WTC11 (cell line): ENCODE measurements around the gene CUL4A. TPM values are rescaled to one million over a fixed set of nuclear protein-coding genes. Genes with fewer than 3 reads are reported as not detected.

Experiments used
- ATF1 ChIP-seq: sonication (generic); formaldehyde crosslinking; IDR thresholded peaks from 2 replicates; pipeline ENCODE4 v1.8.1; 2023; ENCODE audit warnings: mild to moderate bottlenecking, moderate library complexity, missing genetic modification reagents
- CREB1 ChIP-seq: sonication (generic); formaldehyde crosslinking; IDR thresholded peaks from 2 replicates; pipeline ENCODE4 v1.8.0; 2023; ENCODE audit warnings: mild to moderate bottlenecking, missing genetic modification reagents
- EMX1 ChIP-seq: fragments of 250-450 bp; sonication (Bioruptor Pico); IDR thresholded peaks from 2 replicates; pipeline ENCODE4 v1.8.0; 2021; ENCODE audit warnings: mild to moderate bottlenecking
- ESRRA ChIP-seq: sonication (generic); formaldehyde crosslinking; IDR thresholded peaks from 2 replicates; pipeline ENCODE4 v1.8.1; 2022; ENCODE audit warnings: mild to moderate bottlenecking, missing genetic modification reagents, borderline replicate concordance
- IRF2 ChIP-seq: sonication (generic); formaldehyde crosslinking; IDR thresholded peaks from 2 replicates; pipeline ENCODE4 v1.8.0; 2022; ENCODE audit warnings: low read depth, missing genetic modification reagents, borderline replicate concordance
- JAZF1 ChIP-seq: fragments of 250-450 bp; sonication (Bioruptor Pico); IDR thresholded peaks from 2 replicates; pipeline ENCODE4 v1.9.0; 2021; ENCODE audit warnings: moderate library complexity, mild to moderate bottlenecking, inconsistent platforms
- NFATC4 ChIP-seq: fragments of 250-450 bp; sonication (Bioruptor Pico); IDR thresholded peaks from 2 replicates; pipeline ENCODE4 v1.9.0; 2021; ENCODE audit warnings: mild to moderate bottlenecking
- RELA ChIP-seq: sonication (generic); formaldehyde crosslinking; IDR thresholded peaks from 2 replicates; pipeline ENCODE4 v1.8.1; 2022; ENCODE audit warnings: missing genetic modification reagents, mild to moderate bottlenecking, borderline replicate concordance
- RORB ChIP-seq: fragments of 250-450 bp; sonication (Bioruptor Pico); IDR thresholded peaks from 2 replicates; pipeline ENCODE4 v1.9.0; 2021; ENCODE audit warnings: mild to moderate bottlenecking
- SMAD4 ChIP-seq: sonication (generic); formaldehyde crosslinking; IDR thresholded peaks from 2 replicates; pipeline ENCODE4 v1.8.0; 2022; ENCODE audit warnings: mild to moderate bottlenecking, missing genetic modification reagents
- SP1 ChIP-seq: sonication (generic); formaldehyde crosslinking; conservative IDR thresholded peaks from 2 replicates; pipeline ENCODE4 v1.8.1; 2022; ENCODE audit warnings: missing genetic modification reagents
- TEAD1 ChIP-seq: sonication (generic); formaldehyde crosslinking; IDR thresholded peaks from 2 replicates; pipeline ENCODE4 v1.8.0; 2022; ENCODE audit warnings: mild to moderate bottlenecking, missing genetic modification reagents
- ZNF317 ChIP-seq: sonication (generic); formaldehyde crosslinking; IDR thresholded peaks from 2 replicates; pipeline ENCODE4 v1.8.1; 2023; ENCODE audit warnings: low read depth, mild to moderate bottlenecking, moderate library complexity, missing genetic modification reagents, borderline replicate concordance
- ZNF423 ChIP-seq: fragments of 250-450 bp; sonication (Bioruptor Pico); IDR thresholded peaks from 2 replicates; pipeline ENCODE4 v2.1.2; 2022; ENCODE audit warnings: mild to moderate bottlenecking, moderate library complexity
- ZNF671 ChIP-seq: fragments of 250-450 bp; sonication (Bioruptor Pico); IDR thresholded peaks from 2 replicates; pipeline ENCODE4 v1.8.0; 2021; ENCODE audit warnings: mild to moderate bottlenecking
- total RNA-seq: library from RNA; stranded (reverse); gene quantifications from 3 replicates; pipeline ENCODE4 v1.2.3, GENCODE V29; 2021
- TF ChIP-seq, protein P1 (sequence below): sonication (generic); formaldehyde crosslinking; IDR thresholded peaks from 2 replicates; pipeline ENCODE4 v1.8.1; 2022; ENCODE audit warnings: mild to moderate bottlenecking, missing genetic modification reagents, moderate library complexity, borderline replicate concordance
- TF ChIP-seq, protein P2 (sequence below): fragments of 250-450 bp; sonication (Bioruptor Pico); IDR thresholded peaks from 2 replicates; pipeline ENCODE4 v1.8.0; 2021; ENCODE audit warnings: mild to moderate bottlenecking
- TF ChIP-seq, protein P3 (sequence below): sonication (generic); formaldehyde crosslinking; IDR thresholded peaks from 2 replicates; pipeline ENCODE4 v1.8.0; 2022; ENCODE audit warnings: missing genetic modification reagents
- TF ChIP-seq, protein P4 (sequence below): sonication (generic); formaldehyde crosslinking; IDR thresholded peaks from 2 replicates; pipeline ENCODE4 v1.8.1; 2022; ENCODE audit warnings: mild to moderate bottlenecking, moderate library complexity, missing genetic modification reagents
- TF ChIP-seq, protein P5 (sequence below): sonication (generic); formaldehyde crosslinking; IDR thresholded peaks from 2 replicates; pipeline ENCODE4 v1.8.1; 2023; ENCODE audit warnings: mild to moderate bottlenecking, missing genetic modification reagents, moderate library complexity
- TF ChIP-seq, protein P6 (sequence below): fragments of 250-450 bp; sonication (Bioruptor Pico); IDR thresholded peaks from 2 replicates; pipeline ENCODE4 v2.1.2; 2022; ENCODE audit warnings: mild to moderate bottlenecking, moderate library complexity
- TF ChIP-seq, protein P7 (sequence below): fragments of 250-450 bp; sonication (Bioruptor Pico); IDR thresholded peaks from 2 replicates; pipeline ENCODE4 v1.9.0; 2021; ENCODE audit warnings: mild to moderate bottlenecking
- TF ChIP-seq, protein P8 (sequence below): sonication (generic); formaldehyde crosslinking; IDR thresholded peaks from 2 replicates; pipeline ENCODE4 v1.8.1; 2023; ENCODE audit warnings: mild to moderate bottlenecking, missing genetic modification reagents, moderate library complexity
- TF ChIP-seq, protein P9 (sequence below): sonication (generic); formaldehyde crosslinking; IDR thresholded peaks from 2 replicates; pipeline ENCODE4 v1.8.0; 2023; ENCODE audit warnings: missing genetic modification reagents

The CUL4A gene
- total RNA-seq, 1 experiment from 2014 or later, result 99.9 TPM

DNA sequence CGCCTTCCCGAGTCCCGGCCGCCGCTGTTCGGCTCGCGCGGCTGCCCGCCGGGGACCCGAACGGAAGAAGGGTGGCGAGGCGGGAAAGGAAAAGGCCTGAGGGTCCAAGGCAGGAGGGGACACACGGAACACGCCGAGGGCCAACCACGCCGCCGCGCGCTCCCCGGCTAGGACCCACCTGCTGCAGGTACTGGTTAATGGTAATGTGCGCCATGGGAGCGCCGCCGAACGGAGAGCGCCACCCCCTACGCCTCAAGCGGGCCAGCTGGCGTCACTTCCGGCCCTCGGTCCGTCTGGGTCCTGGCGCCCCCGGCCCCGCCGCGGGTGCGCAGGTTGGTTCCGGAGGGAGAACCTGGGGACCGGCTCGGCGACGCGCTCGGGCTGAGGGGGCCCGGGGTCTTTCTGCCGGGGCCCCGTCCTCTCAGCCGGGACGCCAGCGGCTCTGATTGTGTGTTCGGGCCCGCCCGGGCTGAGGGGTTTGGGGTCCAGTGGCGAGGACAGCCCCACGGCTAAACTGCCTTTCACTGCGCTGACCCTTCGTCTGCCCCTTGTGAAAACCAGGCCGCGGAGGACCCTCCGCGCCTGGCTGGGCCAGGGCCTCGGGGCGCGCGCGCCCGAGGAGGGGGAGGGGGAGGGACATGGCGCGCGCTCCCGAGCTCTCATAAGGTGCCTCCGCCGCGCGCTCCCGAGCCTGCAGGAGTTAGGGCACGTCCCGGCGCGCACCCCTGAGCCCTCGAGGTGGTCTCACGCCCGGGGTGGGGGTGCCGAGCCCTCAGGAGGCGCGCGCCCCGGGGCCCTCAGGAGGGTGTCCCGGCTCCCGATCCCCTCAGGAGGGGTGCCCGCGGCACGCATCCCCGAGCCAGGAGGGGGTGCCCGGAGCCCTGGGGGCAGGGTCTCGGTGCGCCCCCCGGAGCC is 735 bp upstream of the CUL4A start, which contains the start of gene PCID2 (continued):
- peak; percentile 94 for TF ChIP-seq TEAD1 (CRISPR knock-in tag)
- TF ChIP-seq, protein P1, sequence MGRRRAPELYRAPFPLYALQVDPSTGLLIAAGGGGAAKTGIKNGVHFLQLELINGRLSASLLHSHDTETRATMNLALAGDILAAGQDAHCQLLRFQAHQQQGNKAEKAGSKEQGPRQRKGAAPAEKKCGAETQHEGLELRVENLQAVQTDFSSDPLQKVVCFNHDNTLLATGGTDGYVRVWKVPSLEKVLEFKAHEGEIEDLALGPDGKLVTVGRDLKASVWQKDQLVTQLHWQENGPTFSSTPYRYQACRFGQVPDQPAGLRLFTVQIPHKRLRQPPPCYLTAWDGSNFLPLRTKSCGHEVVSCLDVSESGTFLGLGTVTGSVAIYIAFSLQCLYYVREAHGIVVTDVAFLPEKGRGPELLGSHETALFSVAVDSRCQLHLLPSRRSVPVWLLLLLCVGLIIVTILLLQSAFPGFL, result peak; percentile 90; the same call in 1 of the 2 replicates
- TF ChIP-seq IRF2 (CRISPR knock-in tag), result 0 out of 2 replicates have a peak, but pooled peaks have one; percentile 59
- TF ChIP-seq, protein P2, sequence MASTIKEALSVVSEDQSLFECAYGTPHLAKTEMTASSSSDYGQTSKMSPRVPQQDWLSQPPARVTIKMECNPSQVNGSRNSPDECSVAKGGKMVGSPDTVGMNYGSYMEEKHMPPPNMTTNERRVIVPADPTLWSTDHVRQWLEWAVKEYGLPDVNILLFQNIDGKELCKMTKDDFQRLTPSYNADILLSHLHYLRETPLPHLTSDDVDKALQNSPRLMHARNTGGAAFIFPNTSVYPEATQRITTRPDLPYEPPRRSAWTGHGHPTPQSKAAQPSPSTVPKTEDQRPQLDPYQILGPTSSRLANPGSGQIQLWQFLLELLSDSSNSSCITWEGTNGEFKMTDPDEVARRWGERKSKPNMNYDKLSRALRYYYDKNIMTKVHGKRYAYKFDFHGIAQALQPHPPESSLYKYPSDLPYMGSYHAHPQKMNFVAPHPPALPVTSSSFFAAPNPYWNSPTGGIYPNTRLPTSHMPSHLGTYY (CRISPR knock-in tag), result peak; percentile 46; the same call in 1 of the 2 replicates
- TF ChIP-seq, protein P3, sequence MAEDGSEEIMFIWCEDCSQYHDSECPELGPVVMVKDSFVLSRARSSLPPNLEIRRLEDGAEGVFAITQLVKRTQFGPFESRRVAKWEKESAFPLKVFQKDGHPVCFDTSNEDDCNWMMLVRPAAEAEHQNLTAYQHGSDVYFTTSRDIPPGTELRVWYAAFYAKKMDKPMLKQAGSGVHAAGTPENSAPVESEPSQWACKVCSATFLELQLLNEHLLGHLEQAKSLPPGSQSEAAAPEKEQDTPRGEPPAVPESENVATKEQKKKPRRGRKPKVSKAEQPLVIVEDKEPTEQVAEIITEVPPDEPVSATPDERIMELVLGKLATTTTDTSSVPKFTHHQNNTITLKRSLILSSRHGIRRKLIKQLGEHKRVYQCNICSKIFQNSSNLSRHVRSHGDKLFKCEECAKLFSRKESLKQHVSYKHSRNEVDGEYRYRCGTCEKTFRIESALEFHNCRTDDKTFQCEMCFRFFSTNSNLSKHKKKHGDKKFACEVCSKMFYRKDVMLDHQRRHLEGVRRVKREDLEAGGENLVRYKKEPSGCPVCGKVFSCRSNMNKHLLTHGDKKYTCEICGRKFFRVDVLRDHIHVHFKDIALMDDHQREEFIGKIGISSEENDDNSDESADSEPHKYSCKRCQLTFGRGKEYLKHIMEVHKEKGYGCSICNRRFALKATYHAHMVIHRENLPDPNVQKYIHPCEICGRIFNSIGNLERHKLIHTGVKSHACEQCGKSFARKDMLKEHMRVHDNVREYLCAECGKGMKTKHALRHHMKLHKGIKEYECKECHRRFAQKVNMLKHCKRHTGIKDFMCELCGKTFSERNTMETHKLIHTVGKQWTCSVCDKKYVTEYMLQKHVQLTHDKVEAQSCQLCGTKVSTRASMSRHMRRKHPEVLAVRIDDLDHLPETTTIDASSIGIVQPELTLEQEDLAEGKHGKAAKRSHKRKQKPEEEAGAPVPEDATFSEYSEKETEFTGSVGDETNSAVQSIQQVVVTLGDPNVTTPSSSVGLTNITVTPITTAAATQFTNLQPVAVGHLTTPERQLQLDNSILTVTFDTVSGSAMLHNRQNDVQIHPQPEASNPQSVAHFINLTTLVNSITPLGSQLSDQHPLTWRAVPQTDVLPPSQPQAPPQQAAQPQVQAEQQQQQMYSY (CRISPR knock-in tag), result no peak
- no peak for TF ChIP-seq ZNF317 (CRISPR knock-in tag)
- TF ChIP-seq, protein P4, sequence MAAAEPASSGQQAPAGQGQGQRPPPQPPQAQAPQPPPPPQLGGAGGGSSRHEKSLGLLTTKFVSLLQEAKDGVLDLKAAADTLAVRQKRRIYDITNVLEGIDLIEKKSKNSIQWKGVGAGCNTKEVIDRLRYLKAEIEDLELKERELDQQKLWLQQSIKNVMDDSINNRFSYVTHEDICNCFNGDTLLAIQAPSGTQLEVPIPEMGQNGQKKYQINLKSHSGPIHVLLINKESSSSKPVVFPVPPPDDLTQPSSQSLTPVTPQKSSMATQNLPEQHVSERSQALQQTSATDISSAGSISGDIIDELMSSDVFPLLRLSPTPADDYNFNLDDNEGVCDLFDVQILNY (CRISPR knock-in tag), result peak; percentile 21; the same call in 1 of the 2 replicates
- TF ChIP-seq JAZF1 (CRISPR knock-in tag), result no peak
- no peak for TF ChIP-seq CREB1 (CRISPR knock-in tag)
- TF ChIP-seq ATF1 (CRISPR knock-in tag), result peak; percentile 65; the same call in 1 of the 2 replicates
- TF ChIP-seq EMX1 (CRISPR knock-in tag), result peak; percentile 78; the same call in 1 of the 2 replicates
- TF ChIP-seq, protein P5, sequence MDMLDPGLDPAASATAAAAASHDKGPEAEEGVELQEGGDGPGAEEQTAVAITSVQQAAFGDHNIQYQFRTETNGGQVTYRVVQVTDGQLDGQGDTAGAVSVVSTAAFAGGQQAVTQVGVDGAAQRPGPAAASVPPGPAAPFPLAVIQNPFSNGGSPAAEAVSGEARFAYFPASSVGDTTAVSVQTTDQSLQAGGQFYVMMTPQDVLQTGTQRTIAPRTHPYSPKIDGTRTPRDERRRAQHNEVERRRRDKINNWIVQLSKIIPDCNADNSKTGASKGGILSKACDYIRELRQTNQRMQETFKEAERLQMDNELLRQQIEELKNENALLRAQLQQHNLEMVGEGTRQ, result 0 out of 2 replicates have a peak, but pooled peaks have one; percentile 42
- TF ChIP-seq ZNF423 (CRISPR knock-in tag), result peak; percentile 96
- no peak for TF ChIP-seq RORB
- peak; percentile 68; the same call in 1 of the 2 replicates for TF ChIP-seq ZNF671 (CRISPR knock-in tag)
- TF ChIP-seq RELA, result peak; percentile 41; the same call in 1 of the 2 replicates
- TF ChIP-seq ESRRA (CRISPR knock-in tag), result peak; percentile 87
- TF ChIP-seq, protein P6, sequence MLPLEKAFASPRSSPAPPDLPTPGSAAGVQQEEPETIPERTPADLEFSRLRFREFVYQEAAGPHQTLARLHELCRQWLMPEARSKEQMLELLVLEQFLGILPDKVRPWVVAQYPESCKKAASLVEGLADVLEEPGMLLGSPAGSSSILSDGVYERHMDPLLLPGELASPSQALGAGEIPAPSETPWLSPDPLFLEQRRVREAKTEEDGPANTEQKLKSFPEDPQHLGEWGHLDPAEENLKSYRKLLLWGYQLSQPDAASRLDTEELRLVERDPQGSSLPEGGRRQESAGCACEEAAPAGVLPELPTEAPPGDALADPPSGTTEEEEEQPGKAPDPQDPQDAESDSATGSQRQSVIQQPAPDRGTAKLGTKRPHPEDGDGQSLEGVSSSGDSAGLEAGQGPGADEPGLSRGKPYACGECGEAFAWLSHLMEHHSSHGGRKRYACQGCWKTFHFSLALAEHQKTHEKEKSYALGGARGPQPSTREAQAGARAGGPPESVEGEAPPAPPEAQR (CRISPR knock-in tag), result peak; percentile 21; the same call in 1 of the 2 replicates
- TF ChIP-seq NFATC4 (CRISPR knock-in tag), result peak; percentile 57; the same call in 1 of the 2 replicates
- TF ChIP-seq, protein P7, sequence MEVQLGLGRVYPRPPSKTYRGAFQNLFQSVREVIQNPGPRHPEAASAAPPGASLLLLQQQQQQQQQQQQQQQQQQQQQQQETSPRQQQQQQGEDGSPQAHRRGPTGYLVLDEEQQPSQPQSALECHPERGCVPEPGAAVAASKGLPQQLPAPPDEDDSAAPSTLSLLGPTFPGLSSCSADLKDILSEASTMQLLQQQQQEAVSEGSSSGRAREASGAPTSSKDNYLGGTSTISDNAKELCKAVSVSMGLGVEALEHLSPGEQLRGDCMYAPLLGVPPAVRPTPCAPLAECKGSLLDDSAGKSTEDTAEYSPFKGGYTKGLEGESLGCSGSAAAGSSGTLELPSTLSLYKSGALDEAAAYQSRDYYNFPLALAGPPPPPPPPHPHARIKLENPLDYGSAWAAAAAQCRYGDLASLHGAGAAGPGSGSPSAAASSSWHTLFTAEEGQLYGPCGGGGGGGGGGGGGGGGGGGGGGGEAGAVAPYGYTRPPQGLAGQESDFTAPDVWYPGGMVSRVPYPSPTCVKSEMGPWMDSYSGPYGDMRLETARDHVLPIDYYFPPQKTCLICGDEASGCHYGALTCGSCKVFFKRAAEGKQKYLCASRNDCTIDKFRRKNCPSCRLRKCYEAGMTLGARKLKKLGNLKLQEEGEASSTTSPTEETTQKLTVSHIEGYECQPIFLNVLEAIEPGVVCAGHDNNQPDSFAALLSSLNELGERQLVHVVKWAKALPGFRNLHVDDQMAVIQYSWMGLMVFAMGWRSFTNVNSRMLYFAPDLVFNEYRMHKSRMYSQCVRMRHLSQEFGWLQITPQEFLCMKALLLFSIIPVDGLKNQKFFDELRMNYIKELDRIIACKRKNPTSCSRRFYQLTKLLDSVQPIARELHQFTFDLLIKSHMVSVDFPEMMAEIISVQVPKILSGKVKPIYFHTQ (CRISPR knock-in tag), result no peak
- TF ChIP-seq, protein P8, sequence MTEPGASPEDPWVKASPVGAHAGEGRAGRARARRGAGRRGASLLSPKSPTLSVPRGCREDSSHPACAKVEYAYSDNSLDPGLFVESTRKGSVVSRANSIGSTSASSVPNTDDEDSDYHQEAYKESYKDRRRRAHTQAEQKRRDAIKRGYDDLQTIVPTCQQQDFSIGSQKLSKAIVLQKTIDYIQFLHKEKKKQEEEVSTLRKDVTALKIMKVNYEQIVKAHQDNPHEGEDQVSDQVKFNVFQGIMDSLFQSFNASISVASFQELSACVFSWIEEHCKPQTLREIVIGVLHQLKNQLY, result no peak
- TF ChIP-seq SMAD4 (CRISPR knock-in tag), result peak; percentile 10; the same call in 1 of the 2 replicates
- TF ChIP-seq, protein P9, sequence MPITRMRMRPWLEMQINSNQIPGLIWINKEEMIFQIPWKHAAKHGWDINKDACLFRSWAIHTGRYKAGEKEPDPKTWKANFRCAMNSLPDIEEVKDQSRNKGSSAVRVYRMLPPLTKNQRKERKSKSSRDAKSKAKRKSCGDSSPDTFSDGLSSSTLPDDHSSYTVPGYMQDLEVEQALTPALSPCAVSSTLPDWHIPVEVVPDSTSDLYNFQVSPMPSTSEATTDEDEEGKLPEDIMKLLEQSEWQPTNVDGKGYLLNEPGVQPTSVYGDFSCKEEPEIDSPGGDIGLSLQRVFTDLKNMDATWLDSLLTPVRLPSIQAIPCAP (CRISPR knock-in tag), result no peak
- peak; percentile 96 for TF ChIP-seq SP1 (CRISPR knock-in tag)
